GM18511 (cell line): ENCODE measurements around the gene CYP4F12.

ENCODE experiments used
- ATAC-seq: cut with Tn5 transposase; IDR thresholded peaks from one replicate; pipeline ENCODE4 v1.9.1; 2021; ENCODE audit warnings: mild to moderate bottlenecking, moderate library complexity; ENCODE audit not compliant: unreplicated experiment

The CYP4F12 gene

DNA sequence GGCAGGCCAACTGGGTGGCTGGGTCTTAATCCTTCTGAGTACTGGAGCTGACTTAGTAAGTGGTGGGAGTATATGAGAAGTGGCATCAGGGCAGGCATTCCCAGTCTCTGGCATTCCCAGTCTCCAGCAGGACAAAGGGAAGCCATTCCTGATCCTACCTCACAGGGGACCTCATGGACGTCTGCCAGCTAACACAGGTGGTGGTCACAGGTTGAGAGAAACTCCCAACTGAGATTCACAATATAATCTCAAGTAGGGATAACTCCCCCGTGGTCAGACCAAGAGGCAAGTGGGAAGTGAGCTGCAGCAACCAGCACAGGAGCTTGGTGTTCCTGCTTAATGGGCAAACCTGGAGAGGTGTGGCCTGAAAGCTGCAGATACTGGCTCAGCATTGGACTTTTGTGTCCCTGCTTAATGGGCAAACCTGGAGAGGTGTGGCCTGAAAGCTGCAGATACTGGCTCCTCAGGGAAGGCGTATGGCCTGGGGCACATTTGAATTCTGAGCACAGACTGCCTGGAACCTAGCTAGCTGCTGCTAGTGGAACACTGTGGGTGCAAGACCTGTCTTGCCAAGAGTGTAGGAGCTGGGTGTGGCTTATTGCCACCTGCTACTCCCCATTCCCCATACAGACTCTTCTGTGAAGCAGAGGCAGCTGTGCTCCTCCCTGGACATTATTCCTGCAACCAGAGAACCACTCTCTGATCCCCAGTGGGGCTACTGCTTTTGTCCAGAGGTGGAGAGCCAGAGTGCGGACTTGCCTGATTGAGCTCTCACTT lies 29.1 kb downstream of the CYP4F12 start:
- ATAC-seq: no peak

DNA sequence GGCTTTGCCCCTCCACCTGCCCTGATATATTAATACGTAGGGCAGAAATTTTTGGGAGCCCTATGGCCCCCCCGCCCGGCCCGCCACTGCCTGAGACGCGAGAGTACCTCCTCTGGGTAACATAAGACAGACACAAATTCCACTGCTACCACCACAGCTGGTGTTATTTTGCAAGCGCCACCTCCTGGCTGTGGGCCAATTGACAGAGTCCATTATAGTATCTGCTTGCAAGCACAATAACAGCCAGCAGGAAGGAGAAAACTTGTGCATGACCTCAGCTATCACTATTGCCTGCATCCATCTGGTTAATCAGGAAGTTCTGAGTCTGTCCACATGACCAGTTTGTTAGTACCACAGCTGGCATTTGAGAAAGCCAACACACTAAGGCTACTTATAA lies 29.6 kb downstream of the CYP4F12 start:
- ATAC-seq: no peak

DNA sequence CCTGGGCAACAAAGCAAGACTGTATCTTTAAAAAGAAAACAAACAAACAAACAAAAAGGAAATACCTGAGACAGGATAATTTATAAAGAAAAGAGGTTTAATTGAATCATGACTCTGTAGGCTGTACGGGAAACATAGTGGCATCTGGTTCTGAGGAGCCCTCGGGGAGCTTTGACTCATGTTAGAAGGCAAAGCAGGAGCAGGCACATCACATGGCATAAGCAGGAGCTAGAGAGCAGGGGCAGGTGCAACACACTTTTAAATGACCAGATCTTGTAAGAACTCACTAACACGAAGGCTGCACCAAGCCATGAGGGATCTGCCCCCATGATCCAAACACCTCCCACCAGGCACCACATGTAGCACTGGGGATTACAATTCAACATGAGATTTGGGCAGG lies 41.8 kb downstream of the CYP4F12 start:
- no peak for ATAC-seq

DNA sequence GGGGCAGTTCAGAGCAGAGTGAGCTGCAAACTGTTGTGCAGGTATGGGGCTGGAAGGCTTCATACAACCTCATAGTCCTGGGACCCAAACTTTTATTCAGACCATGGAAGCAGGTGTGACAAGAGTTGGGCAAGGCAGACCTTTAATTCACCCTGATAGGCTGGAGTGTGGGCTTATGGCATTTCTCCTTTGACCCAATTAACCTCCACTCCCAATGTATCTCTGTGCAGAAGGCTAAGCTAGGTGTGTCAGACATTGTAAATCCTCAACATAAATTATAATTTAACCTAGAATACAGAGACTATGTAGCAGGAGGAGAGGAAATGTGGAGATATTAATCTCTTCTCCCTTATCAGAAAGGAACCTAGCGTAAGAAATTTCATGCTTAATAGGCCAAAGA lies 42.8 kb downstream of the CYP4F12 start:
- ATAC-seq: no peak

DNA sequence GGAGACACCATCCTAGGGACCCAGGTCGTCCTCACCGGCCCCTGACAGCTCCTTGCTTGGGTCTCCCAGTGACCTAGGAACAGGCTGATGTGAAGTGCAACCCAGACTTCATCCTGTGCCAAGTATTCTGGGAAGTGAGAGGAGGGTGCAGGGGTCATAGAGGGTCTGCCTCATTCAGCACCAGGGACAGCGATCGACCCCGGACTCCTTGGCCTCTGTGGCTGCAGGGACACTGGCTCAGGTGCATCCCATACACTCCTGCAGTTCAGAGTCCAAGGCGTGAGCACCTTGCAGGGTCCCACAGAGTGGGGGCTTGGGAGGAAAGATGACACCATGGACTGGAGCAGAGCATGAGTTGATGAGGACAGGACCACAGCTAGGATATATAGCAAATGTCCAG lies 44.9 kb downstream of the CYP4F12 start:
- no peak for ATAC-seq

DNA sequence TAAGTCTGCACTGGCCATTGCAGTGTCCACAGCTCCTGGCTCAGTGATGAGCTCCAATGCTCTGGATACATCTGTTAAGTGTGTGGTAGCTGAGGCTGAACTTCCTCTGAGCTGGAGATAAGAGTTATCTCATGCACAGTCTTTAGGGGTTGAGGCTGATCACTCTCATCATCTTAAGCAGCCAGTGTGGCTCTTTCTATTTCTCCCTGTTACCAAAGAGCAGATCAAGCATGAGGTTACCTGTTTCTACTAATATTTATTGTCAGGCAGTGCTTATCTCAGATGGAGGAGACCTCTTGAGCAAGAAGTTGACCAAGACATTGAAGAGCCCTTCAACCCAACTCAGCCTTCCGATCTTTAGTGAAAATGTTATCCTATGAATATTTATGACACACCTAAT lies 48.4 kb downstream of the CYP4F12 start:
- ATAC-seq: no peak

DNA sequence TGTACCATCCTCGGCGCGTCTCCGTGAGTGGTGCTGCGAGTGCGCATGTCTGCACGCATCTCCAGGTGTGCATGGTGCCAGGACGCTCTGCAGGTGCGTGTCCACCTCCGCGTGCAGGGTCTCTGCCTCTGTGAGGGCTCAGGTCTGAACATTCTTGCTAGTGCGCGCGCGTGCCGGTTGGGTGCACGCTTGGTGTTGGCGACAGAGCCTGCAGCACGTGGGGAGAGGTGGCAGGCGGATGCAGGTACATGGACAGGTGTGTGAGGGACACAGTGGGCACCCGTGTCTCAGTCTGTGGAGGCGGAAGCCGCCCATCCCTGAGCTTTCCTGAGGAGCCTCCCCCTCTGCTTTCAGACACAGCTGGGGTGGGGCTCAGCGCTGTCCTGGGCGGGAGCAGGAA lies 50.1 kb downstream of the CYP4F12 start:
- no peak for ATAC-seq

DNA sequence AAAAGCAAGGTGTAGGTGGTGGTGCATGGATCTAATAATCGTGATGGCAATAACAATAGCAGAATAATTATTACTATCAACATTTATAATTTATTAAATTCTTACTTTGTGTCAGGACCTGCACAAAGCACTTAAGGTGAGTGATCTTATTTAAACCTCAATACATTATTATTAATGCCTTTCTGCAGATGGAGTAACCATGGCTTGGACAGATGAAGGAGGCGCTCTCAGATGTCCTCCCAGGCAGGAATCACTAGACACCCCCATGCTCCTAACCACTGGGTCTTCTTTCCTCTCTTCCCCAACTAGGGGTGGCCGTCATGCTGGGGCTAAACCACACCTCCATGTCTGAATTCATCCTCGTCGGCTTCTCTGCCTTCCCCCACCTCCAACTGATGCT lies 54.8 kb downstream of the CYP4F12 start, which contains the start of gene OR10H2:
TSS of gene OR10H2 (plus strand) at position 301 of the 400 bp plus-strand sequence. CDS start at position 321, 20 bp downstream.
- no peak for ATAC-seq

DNA sequence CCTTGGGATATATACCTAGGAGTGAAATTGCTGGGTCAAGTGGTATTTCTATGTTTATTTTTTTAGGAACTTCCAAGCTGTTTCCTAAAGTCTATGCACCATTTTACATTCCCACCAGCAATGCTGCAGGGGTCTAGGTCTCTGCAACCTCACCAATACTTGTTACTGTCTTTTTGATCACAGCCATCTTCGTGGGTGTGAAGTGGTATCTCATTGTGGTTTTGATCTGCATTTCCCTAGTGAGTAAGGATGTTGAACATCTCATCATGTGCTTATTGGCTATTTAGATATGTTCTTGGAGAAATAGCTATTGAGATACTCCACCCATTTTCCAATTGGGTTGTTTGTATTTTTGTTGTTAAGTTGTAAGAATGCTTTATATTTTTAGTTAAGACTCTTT lies 57.7 kb downstream of the CYP4F12 start:
- no peak for ATAC-seq

DNA sequence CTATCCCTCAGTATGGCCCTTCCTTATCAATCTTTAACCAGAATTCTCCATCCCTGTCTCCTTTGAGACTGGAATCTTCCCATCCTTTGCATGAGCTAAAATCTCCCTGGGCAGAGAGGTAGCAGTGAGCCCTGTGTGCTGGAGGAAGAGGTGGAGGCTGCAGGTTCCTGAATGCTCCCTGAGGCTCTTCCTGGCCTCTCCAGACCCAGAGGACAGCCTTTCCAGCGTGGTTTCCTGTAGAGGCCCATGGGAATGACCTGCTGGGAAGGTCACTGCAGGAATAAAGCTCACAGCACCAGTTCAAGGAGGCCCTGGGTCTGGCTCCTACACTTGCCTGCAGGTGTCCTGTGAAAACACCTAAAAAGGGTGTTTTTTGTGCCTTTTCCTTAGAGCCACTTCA lies 59.5 kb downstream of the CYP4F12 start:
- ATAC-seq: no peak

DNA sequence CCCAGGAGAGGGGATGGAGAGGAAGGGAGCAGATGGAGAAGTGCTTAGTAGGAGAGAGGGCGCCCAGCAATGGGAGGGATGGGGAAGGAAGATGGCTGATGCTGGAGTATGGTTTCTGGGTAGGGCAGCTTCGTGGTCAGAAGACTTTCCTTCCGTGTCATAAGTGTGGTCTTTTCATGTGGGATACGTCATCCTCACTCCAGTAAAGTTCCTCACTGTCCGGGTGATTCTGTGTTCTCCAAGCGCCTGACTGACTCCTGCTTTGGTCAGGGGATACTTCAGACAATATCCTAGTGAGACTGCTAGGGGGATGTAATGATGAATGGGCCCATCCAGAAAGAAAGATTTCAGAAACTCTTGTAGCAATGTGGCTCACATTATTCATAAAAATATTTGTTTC lies 61.0 kb downstream of the CYP4F12 start:
- ATAC-seq: no peak

DNA sequence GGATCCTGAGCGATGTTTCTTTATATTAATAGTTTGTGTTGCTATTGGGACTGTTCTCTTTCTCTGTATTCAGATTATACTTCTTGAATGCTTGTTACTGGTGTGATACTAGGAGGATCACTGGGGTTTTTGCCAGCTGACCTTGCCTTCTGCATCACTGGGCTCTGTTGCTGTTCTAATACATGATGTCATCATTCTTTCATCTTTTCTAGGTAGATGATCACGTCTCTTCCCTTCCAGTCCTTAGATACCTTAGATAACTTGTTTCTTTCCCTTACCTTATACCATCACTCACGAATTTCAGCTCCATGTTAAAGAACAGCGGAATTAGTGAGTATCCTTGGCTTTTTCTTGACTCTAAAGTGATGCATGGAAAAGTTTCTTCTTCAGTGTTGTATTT lies 64.8 kb downstream of the CYP4F12 start, which contains the start of gene OR10H3:
TSS of gene OR10H3 (plus strand) at position 264 of the 400 bp plus-strand sequence. CDS start 3,408 bp downstream, outside the sequence.
- ATAC-seq: no peak

DNA sequence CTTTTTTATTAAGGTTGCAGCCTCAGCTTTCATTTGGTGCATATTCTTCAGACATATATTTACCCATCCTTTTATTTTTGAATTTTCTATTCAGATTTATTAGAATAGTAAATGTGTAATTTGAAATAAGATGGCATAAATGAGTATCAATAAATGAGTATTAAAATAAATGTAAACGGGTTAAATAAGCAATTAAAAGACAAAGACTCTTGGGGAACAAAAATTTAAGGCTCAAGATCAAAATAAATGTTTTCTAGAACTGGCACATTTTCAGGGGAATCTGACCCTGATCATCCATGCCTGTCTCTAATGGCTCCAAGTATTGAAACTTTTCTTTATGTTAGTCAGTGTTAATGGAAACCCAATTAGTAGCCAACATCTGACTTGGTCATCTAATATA lies 67.9 kb downstream of the CYP4F12 start:
- ATAC-seq: no peak
